ENCODE results near the gene CTIF. TPM values are rescaled to one million over a fixed set of nuclear protein-coding genes. Genes with fewer than 3 reads are reported as not detected.

The CTIF gene
- total RNA-seq, 1 donor from 2014 or later: 26.4 TPM

GRCh38 chr18:48783616-48784520, 245.0 kb downstream of the CTIF start:
- Mint-ChIP-seq H3K4me1 (ENCODE audit: low read depth) (peaks cover 43% of the 10 kb centered on the region), H3K27ac (peak overlapping the region; percentile 60), H3K27me3 (peaks cover 3% of the 10 kb centered on the region), H3K4me3 (ENCODE audit: low read depth) (no peak overlapping the region), H3K9me3 (ENCODE audit: low read depth) (no peaks in the 10 kb centered on the region), H3K36me3 (ENCODE audit: insufficient read depth) (peaks cover 1% of the 10 kb centered on the region)
- DNase-seq (ENCODE audit: low spot score, unreplicated experiment): no peak
- no peak for TF ChIP-seq CTCF (IDR thresholded peaks at IDR 0.05; ENCODE audit: unreplicated experiment)

GRCh38 chr18:48784656-48785055, 245.8 kb downstream of the CTIF start:
- no peaks in the 10 kb centered on the region for H3K9me3 Mint-ChIP-seq (ENCODE audit: low read depth)
- H3K27me3 Mint-ChIP-seq: peaks cover 3% of the 10 kb centered on the region
- H3K4me3 Mint-ChIP-seq (ENCODE audit: low read depth): no peak overlapping the region
- peaks cover 4% of the 10 kb centered on the region for H3K36me3 Mint-ChIP-seq (ENCODE audit: insufficient read depth)
- no peak for DNase-seq (ENCODE audit: low spot score, unreplicated experiment)
- TF ChIP-seq CTCF (IDR thresholded peaks at IDR 0.05; ENCODE audit: unreplicated experiment): no peak
- H3K4me1 Mint-ChIP-seq (ENCODE audit: low read depth): peaks cover 39% of the 10 kb centered on the region
- no peak overlapping the region for H3K27ac Mint-ChIP-seq

GRCh38 chr18:48785091-48785614, 246.3 kb downstream of the CTIF start:
- H3K4me3 Mint-ChIP-seq (ENCODE audit: low read depth): no peak overlapping the region
- TF ChIP-seq CTCF (IDR thresholded peaks at IDR 0.05; ENCODE audit: unreplicated experiment): no peak
- DNase-seq (ENCODE audit: low spot score, unreplicated experiment): no peak
- H3K27me3 Mint-ChIP-seq: peaks cover 3% of the 10 kb centered on the region
- H3K36me3 Mint-ChIP-seq (ENCODE audit: insufficient read depth): peaks cover 5% of the 10 kb centered on the region
- no peak overlapping the region for H3K27ac Mint-ChIP-seq
- H3K4me1 Mint-ChIP-seq (ENCODE audit: low read depth): peaks cover 35% of the 10 kb centered on the region
- H3K9me3 Mint-ChIP-seq (ENCODE audit: low read depth): no peaks in the 10 kb centered on the region

- H3K4me1 Mint-ChIP-seq (ENCODE audit: low read depth): peaks cover 27% of the 10 kb centered on the region
- TF ChIP-seq CTCF (IDR thresholded peaks at IDR 0.05; ENCODE audit: unreplicated experiment): no peak
- DNase-seq (ENCODE audit: low spot score, unreplicated experiment): no peak
Measured at GRCh38 chr18:48785736-48786454, 247.1 kb downstream of the CTIF start.

GRCh38 chr18:48786455-48787202, 247.8 kb downstream of the CTIF start:
- H3K27me3 Mint-ChIP-seq: peaks cover 3% of the 10 kb centered on the region
- H3K36me3 Mint-ChIP-seq (ENCODE audit: insufficient read depth): peaks cover 7% of the 10 kb centered on the region
- no peaks in the 10 kb centered on the region for H3K9me3 Mint-ChIP-seq (ENCODE audit: low read depth)
- DNase-seq (ENCODE audit: low spot score, unreplicated experiment): no peak
- H3K4me3 Mint-ChIP-seq (ENCODE audit: low read depth): no peak overlapping the region
- H3K4me1 Mint-ChIP-seq (ENCODE audit: low read depth): peaks cover 20% of the 10 kb centered on the region
- H3K27ac Mint-ChIP-seq: no peak overlapping the region
- no peak for TF ChIP-seq CTCF (IDR thresholded peaks at IDR 0.05; ENCODE audit: unreplicated experiment)

More at GRCh38 chr18:48785736-48786454, 247.1 kb downstream of the CTIF start:
- Mint-ChIP-seq H3K27ac (no peak overlapping the region), H3K27me3 (peaks cover 3% of the 10 kb centered on the region), H3K4me3 (ENCODE audit: low read depth) (no peak overlapping the region), H3K36me3 (ENCODE audit: insufficient read depth) (peaks cover 5% of the 10 kb centered on the region), H3K9me3 (ENCODE audit: low read depth) (no peaks in the 10 kb centered on the region)
